MM.1S (cell line): Measurements from ENCODE around the gene BFSP1.

Experiments used
- DNase-seq: peaks from one replicate; pipeline ENCODE4 v3.0.0-alpha.2; 2015
- H2AFZ ChIP-seq: fragments of 300-600 bp; sonication (generic); 2 replicates; pipeline ENCODE4 v1.6.0; 2016; ENCODE audit warnings: antibody characterized with exemption, low read length
- H3F3A ChIP-seq: fragments of 300-600 bp; sonication (generic); 2 replicates; pipeline ENCODE4 v1.6.1; 2016; ENCODE audit warnings: mild to moderate bottlenecking, antibody characterized with exemption, low read length, moderate library complexity, mixed read lengths; ENCODE audit not compliant: insufficient read depth
- H3K27ac ChIP-seq: fragments of 300-600 bp; sonication (generic); 2 replicates; pipeline ENCODE4 v1.5.1; 2016; ENCODE audit warnings: mild to moderate bottlenecking, low read length
- H3K27me3 ChIP-seq: fragments of 300-600 bp; sonication (generic); replicated peaks from 2 replicates; pipeline ENCODE4 v1.6.0; 2016; ENCODE audit warnings: low read length; ENCODE audit not compliant: insufficient read depth
- H3K36me3 ChIP-seq: fragments of 300-600 bp; sonication (generic); replicated peaks from 2 replicates; pipeline ENCODE4 v1.6.1; 2016; ENCODE audit warnings: mild to moderate bottlenecking, low read length, mixed read lengths; ENCODE audit not compliant: insufficient read depth
- H3K4me1 ChIP-seq: fragments of 300-600 bp; sonication (generic); 2 replicates; pipeline ENCODE4 v1.6.1; 2016; ENCODE audit warnings: low read length, mixed read lengths
- H3K4me2 ChIP-seq: fragments of 300-600 bp; sonication (generic); 2 replicates; pipeline ENCODE4 v1.6.0; 2016; ENCODE audit warnings: low read depth, low read length
- H3K4me3 ChIP-seq: fragments of 300-600 bp; sonication (generic); 2 replicates; pipeline ENCODE4 v1.5.1; 2016; ENCODE audit warnings: low read length, mixed read lengths
- H3K79me2 ChIP-seq: fragments of 300-600 bp; sonication (generic); 2 replicates; pipeline ENCODE4 v1.6.1; 2016; ENCODE audit warnings: mixed run types, low read length, mixed read lengths
- H3K9ac ChIP-seq: fragments of 300-600 bp; sonication (generic); 2 replicates; pipeline ENCODE4 v1.6.1; 2016; ENCODE audit warnings: low read length, mixed read lengths
- H3K9me2 ChIP-seq: fragments of 300-600 bp; sonication (generic); replicated peaks from 2 replicates; pipeline ENCODE4 v1.6.1; 2016; ENCODE audit warnings: mild to moderate bottlenecking, low read length, mixed read lengths; ENCODE audit not compliant: insufficient read depth
- H3K9me3 ChIP-seq: fragments of 300-600 bp; sonication (generic); replicated peaks from 2 replicates; pipeline ENCODE4 v1.6.1; 2016; ENCODE audit warnings: mild to moderate bottlenecking, low read length, mixed read lengths; ENCODE audit not compliant: insufficient read depth
- H4K20me1 ChIP-seq: fragments of 300-600 bp; sonication (generic); 2 replicates; pipeline ENCODE4 v1.6.1; 2016; ENCODE audit warnings: mild to moderate bottlenecking, low read length, moderate library complexity, mixed read lengths; ENCODE audit not compliant: insufficient read depth
- CTCF ChIP-seq: fragments of 300-600 bp; sonication (generic); IDR thresholded peaks from 2 replicates; pipeline ENCODE4 v1.5.1; 2016; ENCODE audit warnings: antibody characterized with exemption, low read length, mixed read lengths
- EZH2 ChIP-seq: fragments of 300-600 bp; sonication (generic); optimal IDR thresholded peaks from 2 replicates; pipeline ENCODE3; 2017; ENCODE audit warnings: low read depth, mild to moderate bottlenecking, antibody characterized with exemption, low read length, mixed read lengths
- EZH2phosphoT487 ChIP-seq: fragments of 300-600 bp; sonication (generic); IDR thresholded peaks from 2 replicates; pipeline ENCODE4 v1.6.1; 2018; ENCODE audit warnings: antibody characterized with exemption, low read length

The BFSP1 gene

DNA sequence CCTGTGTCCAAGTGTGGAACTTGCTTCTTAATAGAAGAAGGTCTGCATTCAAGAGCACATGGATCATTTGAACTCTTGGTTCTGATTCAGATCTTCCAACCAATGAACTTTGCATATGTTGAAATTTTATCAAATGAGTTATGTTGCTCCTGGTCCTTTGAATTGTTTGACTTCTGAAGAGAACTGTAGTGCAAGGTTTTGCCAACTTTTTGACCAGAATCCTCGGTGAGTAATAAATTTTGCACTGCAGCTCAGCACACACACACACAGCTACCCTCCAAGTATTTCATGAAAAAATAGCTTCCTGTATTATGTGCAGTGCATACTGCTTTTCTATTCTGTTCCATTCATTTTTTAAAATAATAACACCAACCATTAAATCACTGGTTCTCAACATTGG is 67.5 kb downstream of the BFSP1 start:
- H3K27me3 ChIP-seq = no peaks in the 10 kb centered on the region
- H4K20me1 ChIP-seq = no peaks in the 10 kb centered on the region
- no peaks in the 10 kb centered on the region for H3K36me3 ChIP-seq
- H3K9me3 ChIP-seq = no peaks in the 10 kb centered on the region
- no peak overlapping the region for H3K9ac ChIP-seq
- H3K79me2 ChIP-seq = no peaks in the 10 kb centered on the region
- DNase-seq = no peak
- peaks cover 4% of the 10 kb centered on the region; the same call in 1 of the 2 replicates for H3K4me1 ChIP-seq
- no peaks in the 10 kb centered on the region for H3F3A ChIP-seq
- H3K9me2 ChIP-seq = no peaks in the 10 kb centered on the region
- no peak overlapping the region for H2AFZ ChIP-seq
- no peak overlapping the region for H3K4me2 ChIP-seq
- no peak for TF ChIP-seq CTCF
- TF ChIP-seq EZH2 = no peak
- TF ChIP-seq EZH2phosphoT487 = no peak
- no peak overlapping the region for H3K27ac ChIP-seq
- no peak overlapping the region for H3K4me3 ChIP-seq

GRCh38 chr20:17461941-17462340 is 69.2 kb downstream of the BFSP1 start:
- H2AFZ ChIP-seq = no peak overlapping the region

DNA sequence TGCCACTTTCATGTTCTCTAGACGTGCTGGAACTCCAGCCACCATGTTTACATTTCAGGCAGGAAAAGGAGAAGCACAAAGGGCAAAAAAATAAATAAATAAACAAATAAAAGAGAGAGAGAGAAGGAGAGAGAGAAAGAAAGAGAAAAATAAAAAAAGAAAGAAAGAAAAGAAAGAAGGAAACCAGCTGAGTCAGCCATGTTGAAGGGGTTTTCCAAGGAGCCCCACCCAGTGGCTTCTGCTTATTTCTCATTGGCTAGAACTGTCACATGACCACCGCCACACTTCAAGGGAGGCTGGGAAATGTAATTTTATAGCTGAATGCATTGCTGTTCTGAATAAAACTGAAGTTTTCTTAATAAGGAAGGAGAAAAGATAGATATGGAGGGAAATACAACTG is 71.1 kb downstream of the BFSP1 start:
- DNase-seq = peak; percentile 44
- Histone ChIP-seq H3K4me3 (0 out of 2 replicates have a peak overlapping the region, but pooled peaks have one; percentile 18), H2AFZ (peak overlapping the region; percentile 67), H4K20me1 (no peaks in the 10 kb centered on the region), H3K27me3 (no peaks in the 10 kb centered on the region), H3K9ac (no peak overlapping the region), H3F3A (no peaks in the 10 kb centered on the region), H3K27ac (no peak overlapping the region), H3K4me2 (no peak overlapping the region), H3K9me3 (no peaks in the 10 kb centered on the region), H3K4me1 (peaks cover 4% of the 10 kb centered on the region; the same call in 1 of the 2 replicates), H3K36me3 (no peaks in the 10 kb centered on the region), H3K9me2 (no peaks in the 10 kb centered on the region), H3K79me2 (no peaks in the 10 kb centered on the region)
- TF ChIP-seq EZH2 = no peak
- TF ChIP-seq CTCF = no peak
- TF ChIP-seq EZH2phosphoT487 = no peak

More at GRCh38 chr20:17461941-17462340, 69.2 kb downstream of the BFSP1 start:
- Histone ChIP-seq H3F3A (no peaks in the 10 kb centered on the region), H3K9me2 (no peaks in the 10 kb centered on the region), H3K36me3 (no peaks in the 10 kb centered on the region), H3K4me3 (no peak overlapping the region), H3K4me1 (peaks cover 4% of the 10 kb centered on the region; the same call in 1 of the 2 replicates), H3K4me2 (no peak overlapping the region), H3K9me3 (no peaks in the 10 kb centered on the region), H3K9ac (no peak overlapping the region), H3K27ac (no peak overlapping the region), H3K27me3 (no peaks in the 10 kb centered on the region), H4K20me1 (no peaks in the 10 kb centered on the region), H3K79me2 (no peaks in the 10 kb centered on the region)
- TF ChIP-seq EZH2 = no peak
- TF ChIP-seq CTCF = no peak
- no peak for TF ChIP-seq EZH2phosphoT487
- no peak for DNase-seq
